Fibroblast of skin of left quadriceps (primary cell): Measurements from ENCODE around the gene TSTD2.

Experiments used
- DNase-seq, 2 experiments: peaks; one replicate each; pipeline ENCODE4 v3.0.0-alpha.2; 2013; ENCODE audit warnings: low read depth in 2 of 2

The TSTD2 gene

GRCh38 chr9:97563458-97564135 lies 69.6 kb downstream of the TSTD2 start:
- no peak for DNase-seq

DNA sequence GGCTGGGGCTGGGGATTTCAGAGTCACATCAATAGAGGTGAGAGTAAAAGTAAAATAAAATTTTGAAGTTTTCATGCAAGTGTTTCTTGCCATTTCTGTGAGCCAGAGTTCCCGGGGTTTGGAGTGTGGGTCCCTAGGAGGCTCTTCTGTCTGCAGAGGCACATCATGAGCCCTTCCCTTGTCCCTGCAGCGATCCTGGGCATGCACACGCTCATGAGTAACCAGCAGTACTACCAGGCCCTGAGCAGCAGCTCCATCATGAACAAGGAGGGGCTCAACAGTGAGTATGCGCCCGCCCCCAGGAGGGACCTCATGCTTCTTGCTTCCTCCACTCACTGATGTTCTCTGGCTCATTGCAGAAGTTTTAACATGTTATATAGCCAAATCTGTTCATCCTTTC lies 70.6 kb downstream of the TSTD2 start:
- DNase-seq: no peak

DNA sequence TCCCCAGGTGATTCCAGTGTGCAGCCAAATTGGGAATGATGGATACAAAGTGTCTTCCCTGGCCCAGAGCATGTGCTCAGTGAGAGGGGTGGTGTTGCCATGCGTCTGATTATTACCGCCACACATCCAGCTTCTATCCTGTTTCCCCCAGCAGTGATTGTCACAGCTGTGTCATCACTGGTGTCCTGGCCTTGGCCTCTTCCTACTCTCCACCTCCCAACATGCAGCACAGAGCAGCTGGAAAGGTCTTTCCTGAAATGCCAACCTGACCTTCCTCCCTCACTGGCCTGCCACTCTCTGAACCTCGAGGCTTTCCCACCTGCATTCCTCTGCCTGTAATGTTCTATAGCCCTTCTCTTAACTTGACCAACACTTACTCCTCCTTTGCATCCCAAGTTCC lies 71.7 kb downstream of the TSTD2 start:
- DNase-seq: no peak

- no peak for DNase-seq
Measured at GRCh38 chr9:97560851-97561250, 72.3 kb downstream of the TSTD2 start.

- DNase-seq: no peak
Measured at GRCh38 chr9:97560154-97560553, 73.0 kb downstream of the TSTD2 start.

GRCh38 chr9:97559111-97559514 lies 74.1 kb downstream of the TSTD2 start:
- no peak for DNase-seq

DNA sequence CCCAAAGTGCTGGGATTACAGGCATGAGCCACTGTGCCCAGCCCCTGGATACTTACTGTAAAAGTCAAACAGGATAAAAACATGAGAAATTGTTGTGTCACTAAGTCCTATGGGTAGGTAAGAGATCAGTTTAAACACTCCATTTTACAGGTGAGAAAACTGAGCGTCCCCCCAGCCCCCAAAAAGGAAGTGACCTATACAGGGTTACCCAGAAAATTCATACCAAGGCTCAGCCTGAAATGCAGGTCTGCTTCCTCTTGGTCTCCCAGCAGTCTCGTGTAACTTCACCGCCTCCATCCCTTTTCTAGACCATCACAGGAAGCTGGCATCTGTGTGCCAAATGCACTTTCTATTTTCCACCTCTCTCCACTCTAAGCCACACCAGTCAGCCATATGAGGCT lies 74.5 kb downstream of the TSTD2 start:
- DNase-seq: no peak

- no peak for DNase-seq
Measured at GRCh38 chr9:97557606-97558095, 75.5 kb downstream of the TSTD2 start.

DNA sequence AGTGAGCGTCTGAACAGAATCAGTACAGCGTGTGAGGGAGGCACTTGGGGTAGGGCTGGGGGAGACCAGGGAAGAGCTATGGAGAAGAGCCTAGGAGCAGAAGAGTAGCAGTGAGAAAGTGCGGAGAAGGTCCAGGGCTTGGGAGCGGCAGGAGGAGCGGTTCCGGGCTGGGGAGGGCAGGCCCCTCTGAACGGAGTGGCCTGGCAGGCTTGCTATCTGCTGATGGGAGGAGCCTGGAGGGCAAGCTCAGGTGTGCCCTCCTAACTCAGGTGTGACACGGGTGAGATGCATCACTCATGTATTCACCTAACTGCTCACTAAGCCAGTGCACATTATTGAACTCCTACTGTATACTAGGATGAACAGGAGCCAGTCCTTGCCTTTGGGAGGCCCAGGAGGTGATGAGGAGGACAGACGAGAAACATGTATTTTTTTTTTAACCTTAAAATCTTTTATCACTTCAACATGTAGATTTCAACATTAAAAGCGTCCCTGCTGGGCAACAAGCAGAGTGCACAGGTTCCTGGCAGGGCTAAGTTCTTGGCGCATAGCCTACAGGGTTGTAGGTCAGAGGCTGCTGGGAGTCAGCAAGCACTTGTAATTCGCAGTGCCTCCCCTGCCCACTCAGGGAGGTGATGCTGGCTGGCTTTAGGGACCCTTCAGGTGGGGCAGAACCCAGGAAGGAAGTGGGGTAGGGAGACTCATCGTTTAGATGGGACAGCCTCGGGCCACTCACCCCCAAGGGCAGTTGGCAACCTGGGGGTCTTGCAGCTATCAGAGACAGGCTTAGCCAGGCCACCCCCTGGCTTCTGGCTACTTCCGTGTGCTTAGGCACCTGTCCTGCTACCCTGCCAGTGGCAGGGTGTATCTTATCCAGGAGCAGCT lies 76.2 kb downstream of the TSTD2 start:
- no peak for DNase-seq

DNA sequence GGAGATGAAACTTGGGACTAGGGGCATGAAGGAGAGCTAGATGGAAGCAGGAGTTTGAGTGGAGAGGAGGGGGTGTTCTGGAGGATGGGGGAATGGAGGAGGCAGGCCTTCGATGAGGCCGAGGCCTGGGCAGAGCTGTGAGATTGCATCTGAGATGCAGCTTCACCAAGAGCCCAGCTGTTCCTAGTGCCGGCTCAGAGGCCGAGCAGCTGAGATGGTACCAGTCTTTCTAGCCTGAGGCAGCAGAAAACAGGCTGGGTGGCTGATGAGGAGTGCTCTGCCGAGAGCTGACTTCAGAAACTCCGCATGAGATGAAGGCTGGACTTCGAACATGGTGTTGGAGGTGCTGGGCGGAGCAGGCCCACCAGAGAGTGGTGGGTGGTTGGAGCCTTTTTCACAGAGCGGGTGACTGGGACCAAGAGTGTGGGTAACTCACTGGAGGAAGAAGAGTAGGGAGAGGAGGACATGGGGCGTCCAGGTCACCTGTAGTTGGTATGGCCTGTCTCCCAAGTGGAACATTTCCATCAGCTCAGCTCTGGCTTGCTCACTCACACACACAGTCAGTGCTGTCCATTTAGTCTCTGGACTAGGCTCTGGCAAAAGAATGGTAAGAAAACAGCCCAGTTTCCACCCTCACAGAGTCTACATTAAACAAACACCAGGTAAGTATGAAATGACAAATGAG lies 77.0 kb downstream of the TSTD2 start:
- DNase-seq: no peak

- DNase-seq: no peak
Measured at GRCh38 chr9:97555164-97555563, 78.0 kb downstream of the TSTD2 start.

- DNase-seq: no peak
Measured at GRCh38 chr9:97554566-97555075, 78.5 kb downstream of the TSTD2 start.

DNA sequence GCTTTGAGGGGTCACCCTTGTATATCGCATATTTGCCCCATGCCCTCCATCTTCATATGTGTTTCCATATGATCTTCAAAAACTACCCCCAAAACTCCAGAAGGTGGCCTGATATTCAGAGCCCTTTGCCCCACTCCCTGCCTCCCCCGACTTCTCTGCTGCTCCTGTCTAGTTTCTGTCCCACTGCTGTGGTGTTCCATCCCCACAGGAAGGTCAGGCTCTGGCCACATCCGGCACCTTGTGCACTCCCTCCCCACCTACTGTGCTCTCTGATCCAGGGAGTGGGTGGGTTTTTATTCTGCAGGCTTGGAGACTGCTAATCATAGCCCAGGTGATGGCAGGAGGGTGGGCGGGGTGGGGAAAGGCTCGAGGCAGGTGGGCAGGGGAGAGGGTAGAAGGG lies 79.3 kb downstream of the TSTD2 start:
- DNase-seq: no peak

- no peak for DNase-seq
Measured at GRCh38 chr9:97553141-97553540, 80.0 kb downstream of the TSTD2 start.

DNA sequence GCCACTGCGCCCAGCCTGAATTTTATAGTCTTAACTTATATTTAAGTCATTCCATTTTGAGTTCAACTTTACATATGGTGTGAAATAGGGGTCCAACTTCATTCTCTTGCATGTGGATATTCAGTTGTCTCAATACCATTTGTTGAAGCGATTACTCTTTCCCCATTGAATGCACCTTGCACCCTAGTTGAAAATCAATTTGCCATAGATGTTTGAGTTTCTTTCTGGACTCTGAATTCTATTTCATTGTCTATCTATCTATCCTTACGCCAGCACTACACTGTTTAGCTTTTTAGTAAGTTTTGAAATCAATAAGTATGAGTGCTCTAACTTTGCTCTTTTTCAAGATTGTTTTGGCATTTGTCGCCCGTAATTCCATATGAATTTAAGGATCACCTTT lies 81.9 kb downstream of the TSTD2 start:
- no peak for DNase-seq

- DNase-seq: no peak
Measured at GRCh38 chr9:97550386-97550785, 82.8 kb downstream of the TSTD2 start.
